ENCODE data around the gene ZSCAN20. TPM values are rescaled to one million over a fixed set of nuclear protein-coding genes. Genes with fewer than 3 reads are reported as not detected.

Gene ZSCAN20
- total RNA-seq, 4 donors from 2014 or later = 6.9 to 9.4 (median 7.8) TPM

DNA sequence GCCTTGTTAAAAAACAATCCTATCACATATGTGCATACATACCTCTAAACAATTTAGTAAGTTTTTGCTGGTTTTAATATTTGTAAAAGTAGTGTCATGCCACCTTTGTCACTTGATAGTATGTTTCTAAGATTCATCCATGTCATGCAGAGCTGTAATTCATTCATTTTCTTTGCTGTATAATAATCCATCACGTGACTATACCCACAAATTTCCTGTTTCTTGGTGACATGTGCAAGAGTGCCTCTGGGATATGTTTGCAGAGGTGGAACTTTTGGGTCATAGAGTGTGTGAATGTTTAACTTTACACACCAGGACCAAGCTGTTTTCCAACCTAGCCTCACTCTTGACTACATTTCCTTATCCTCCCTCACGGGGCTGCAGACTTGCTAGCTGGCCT, 62.9 kb downstream of the ZSCAN20 start:
- no peaks in the 10 kb centered on the region for H3K27me3 ChIP-seq
- no peak overlapping the region for H3K27ac ChIP-seq
- no peak overlapping the region for H3K4me3 ChIP-seq
- no peaks in the 10 kb centered on the region for H3K9me3 ChIP-seq
- no peaks in the 10 kb centered on the region for H3K36me3 ChIP-seq
- TF ChIP-seq POLR2A (IDR thresholded peaks at IDR 0.05) = no peak
- H3K4me1 ChIP-seq = no peaks in the 10 kb centered on the region
- no peak for DNase-seq (ENCODE audit: low spot score in 2 of 2)
- WGBS, 2 donors = 73 to 83% methylated on average over 2 of the region's 2 CpGs

DNA sequence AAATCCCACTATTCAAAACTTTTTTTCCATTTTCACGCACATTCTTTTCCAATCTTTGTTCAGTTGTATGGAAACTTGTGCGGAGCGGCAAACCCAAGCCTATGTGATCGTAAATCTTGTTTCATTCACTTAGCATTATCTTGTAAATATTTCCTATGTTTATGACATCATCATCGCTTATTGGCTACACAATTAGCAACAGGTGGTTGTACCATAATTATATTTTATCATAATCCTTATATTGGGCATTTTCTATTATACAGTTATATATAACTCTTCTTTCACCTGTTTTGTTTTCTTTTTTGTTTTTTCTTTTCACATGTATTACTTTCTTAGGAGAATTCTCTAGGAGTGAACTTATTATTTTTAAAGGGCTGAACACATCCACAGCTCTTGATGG, 65.4 kb downstream of the ZSCAN20 start:
- Histone ChIP-seq H3K4me1 (no peaks in the 10 kb centered on the region), H3K9me3 (no peaks in the 10 kb centered on the region), H3K27ac (no peak overlapping the region), H3K36me3 (no peaks in the 10 kb centered on the region), H3K4me3 (no peak overlapping the region), H3K27me3 (no peaks in the 10 kb centered on the region)
- 97% methylated on average over 5 of the region's 5 CpGs for WGBS, 2 donors
- DNase-seq (ENCODE audit: low spot score in 2 of 2) = no peak
- TF ChIP-seq EP300 (IDR thresholded peaks at IDR 0.05) (no peak), POLR2A (IDR thresholded peaks at IDR 0.05) (no peak)
- TF ChIP-seq, protein P1, sequence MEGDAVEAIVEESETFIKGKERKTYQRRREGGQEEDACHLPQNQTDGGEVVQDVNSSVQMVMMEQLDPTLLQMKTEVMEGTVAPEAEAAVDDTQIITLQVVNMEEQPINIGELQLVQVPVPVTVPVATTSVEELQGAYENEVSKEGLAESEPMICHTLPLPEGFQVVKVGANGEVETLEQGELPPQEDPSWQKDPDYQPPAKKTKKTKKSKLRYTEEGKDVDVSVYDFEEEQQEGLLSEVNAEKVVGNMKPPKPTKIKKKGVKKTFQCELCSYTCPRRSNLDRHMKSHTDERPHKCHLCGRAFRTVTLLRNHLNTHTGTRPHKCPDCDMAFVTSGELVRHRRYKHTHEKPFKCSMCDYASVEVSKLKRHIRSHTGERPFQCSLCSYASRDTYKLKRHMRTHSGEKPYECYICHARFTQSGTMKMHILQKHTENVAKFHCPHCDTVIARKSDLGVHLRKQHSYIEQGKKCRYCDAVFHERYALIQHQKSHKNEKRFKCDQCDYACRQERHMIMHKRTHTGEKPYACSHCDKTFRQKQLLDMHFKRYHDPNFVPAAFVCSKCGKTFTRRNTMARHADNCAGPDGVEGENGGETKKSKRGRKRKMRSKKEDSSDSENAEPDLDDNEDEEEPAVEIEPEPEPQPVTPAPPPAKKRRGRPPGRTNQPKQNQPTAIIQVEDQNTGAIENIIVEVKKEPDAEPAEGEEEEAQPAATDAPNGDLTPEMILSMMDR (IDR thresholded peaks at IDR 0.05) = no peak

DNA sequence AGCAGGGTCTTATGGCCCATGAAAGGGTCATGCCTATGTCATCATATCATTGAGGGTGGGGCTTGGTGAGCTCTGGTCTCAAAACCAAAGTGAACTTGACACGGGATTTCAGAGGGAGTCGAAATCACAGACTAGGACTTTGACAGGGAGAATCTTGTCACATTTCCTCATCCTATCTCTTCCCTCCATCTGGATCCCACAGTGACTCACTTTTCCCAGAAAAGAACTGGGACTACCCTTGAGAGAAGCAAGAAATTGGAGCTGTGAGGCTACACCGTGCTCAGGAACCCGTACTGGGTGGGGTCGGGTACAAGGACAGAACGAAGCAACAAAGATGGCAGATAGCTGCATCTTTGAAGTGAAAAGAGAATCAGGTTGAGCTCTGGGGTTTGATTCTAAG, 69.5 kb downstream of the ZSCAN20 start:
- no peaks in the 10 kb centered on the region for H3K4me1 ChIP-seq
- no peak for DNase-seq (ENCODE audit: low spot score in 2 of 2)
- no peak overlapping the region for H3K27ac ChIP-seq
- H3K27me3 ChIP-seq = no peaks in the 10 kb centered on the region
- H3K36me3 ChIP-seq = no peaks in the 10 kb centered on the region
- WGBS, 2 donors = 94 to 95% methylated on average over 6 of the region's 6 CpGs
- H3K4me3 ChIP-seq = no peak overlapping the region
- no peak for TF ChIP-seq POLR2A (IDR thresholded peaks at IDR 0.05)
- TF ChIP-seq EP300 (IDR thresholded peaks at IDR 0.05) = no peak
- TF ChIP-seq, protein P1 (IDR thresholded peaks at IDR 0.05) = no peak
- H3K9me3 ChIP-seq = no peaks in the 10 kb centered on the region

Other genes starting within 250 kb of the ZSCAN20 start
- 10 to 100 TPM; 14.7 to 21.8 (median 17.3) TPM for gene ZNF362, start 216.2 kb upstream of the ZSCAN20 start, total RNA-seq
- gene A3GALT2, start 151.5 kb upstream of the ZSCAN20 start, total RNA-seq = under 1 TPM in 2 of 4 donors, not detected in 2; 0.42 to 0.66 TPM
- gene PHC2, start 41.5 kb upstream of the ZSCAN20 start, total RNA-seq = 100 to 1,000 TPM; 152 to 458 (median 204) TPM

Data from tibial nerve (tissue), 4 donors.